HFF-Myc (cell line): ENCODE results near the gene ZNF865.

ENCODE experiments used
- DNase-seq: peaks from one replicate; pipeline ENCODE4 v3.0.0-alpha.2; 2011; ENCODE audit warnings: low read depth; ENCODE audit errors: extremely low read depth
- H3K4me3 ChIP-seq: replicated peaks from 2 replicates; pipeline ENCODE4 v1.5.1; 2011; ENCODE audit warnings: low read depth, mild to moderate bottlenecking, control low read depth, low read length
- TF ChIP-seq, protein P1 (sequence below): IDR thresholded peaks from 2 replicates; pipeline ENCODE4 v1.5.1; 2012; ENCODE audit warnings: mild to moderate bottlenecking, low read depth, low read length, control low read depth; ENCODE audit errors: missing control alignments

The ZNF865 gene

DNA sequence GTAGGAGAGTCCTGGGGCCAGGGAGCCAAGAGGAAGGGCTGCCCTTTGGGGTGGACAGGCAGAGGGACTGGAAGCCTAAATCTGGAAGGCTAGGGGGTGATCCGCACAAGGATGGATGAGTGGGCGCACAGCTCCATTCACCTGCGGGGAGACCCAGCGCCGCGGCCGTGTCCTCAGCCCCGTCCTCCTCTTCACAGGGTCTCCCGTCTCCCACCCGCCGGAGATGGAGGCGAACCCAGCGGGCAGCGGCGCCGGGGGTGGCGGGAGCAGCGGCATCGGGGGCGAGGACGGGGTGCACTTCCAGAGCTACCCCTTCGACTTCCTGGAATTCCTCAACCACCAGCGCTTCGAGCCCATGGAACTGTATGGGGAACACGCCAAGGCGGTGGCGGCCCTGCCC, 7.9 kb downstream of the ZNF865 start:
- no peak overlapping the region for H3K4me3 ChIP-seq

GRCh38 chr19:55613930-55614710, 8.7 kb downstream of the ZNF865 start:
- no peak for DNase-seq
- H3K4me3 ChIP-seq = no peak overlapping the region
- TF ChIP-seq, protein P1, sequence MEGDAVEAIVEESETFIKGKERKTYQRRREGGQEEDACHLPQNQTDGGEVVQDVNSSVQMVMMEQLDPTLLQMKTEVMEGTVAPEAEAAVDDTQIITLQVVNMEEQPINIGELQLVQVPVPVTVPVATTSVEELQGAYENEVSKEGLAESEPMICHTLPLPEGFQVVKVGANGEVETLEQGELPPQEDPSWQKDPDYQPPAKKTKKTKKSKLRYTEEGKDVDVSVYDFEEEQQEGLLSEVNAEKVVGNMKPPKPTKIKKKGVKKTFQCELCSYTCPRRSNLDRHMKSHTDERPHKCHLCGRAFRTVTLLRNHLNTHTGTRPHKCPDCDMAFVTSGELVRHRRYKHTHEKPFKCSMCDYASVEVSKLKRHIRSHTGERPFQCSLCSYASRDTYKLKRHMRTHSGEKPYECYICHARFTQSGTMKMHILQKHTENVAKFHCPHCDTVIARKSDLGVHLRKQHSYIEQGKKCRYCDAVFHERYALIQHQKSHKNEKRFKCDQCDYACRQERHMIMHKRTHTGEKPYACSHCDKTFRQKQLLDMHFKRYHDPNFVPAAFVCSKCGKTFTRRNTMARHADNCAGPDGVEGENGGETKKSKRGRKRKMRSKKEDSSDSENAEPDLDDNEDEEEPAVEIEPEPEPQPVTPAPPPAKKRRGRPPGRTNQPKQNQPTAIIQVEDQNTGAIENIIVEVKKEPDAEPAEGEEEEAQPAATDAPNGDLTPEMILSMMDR = no peak

More for the DNA sequence above, 7.9 kb downstream of the ZNF865 start:
- no peak for DNase-seq
- TF ChIP-seq, protein P1 = no peak

GRCh38 chr19:55614711-55615542, 9.5 kb downstream of the ZNF865 start:
- DNase-seq = no peak
- TF ChIP-seq, protein P1 = no peak
- H3K4me3 ChIP-seq = no peak overlapping the region

DNA sequence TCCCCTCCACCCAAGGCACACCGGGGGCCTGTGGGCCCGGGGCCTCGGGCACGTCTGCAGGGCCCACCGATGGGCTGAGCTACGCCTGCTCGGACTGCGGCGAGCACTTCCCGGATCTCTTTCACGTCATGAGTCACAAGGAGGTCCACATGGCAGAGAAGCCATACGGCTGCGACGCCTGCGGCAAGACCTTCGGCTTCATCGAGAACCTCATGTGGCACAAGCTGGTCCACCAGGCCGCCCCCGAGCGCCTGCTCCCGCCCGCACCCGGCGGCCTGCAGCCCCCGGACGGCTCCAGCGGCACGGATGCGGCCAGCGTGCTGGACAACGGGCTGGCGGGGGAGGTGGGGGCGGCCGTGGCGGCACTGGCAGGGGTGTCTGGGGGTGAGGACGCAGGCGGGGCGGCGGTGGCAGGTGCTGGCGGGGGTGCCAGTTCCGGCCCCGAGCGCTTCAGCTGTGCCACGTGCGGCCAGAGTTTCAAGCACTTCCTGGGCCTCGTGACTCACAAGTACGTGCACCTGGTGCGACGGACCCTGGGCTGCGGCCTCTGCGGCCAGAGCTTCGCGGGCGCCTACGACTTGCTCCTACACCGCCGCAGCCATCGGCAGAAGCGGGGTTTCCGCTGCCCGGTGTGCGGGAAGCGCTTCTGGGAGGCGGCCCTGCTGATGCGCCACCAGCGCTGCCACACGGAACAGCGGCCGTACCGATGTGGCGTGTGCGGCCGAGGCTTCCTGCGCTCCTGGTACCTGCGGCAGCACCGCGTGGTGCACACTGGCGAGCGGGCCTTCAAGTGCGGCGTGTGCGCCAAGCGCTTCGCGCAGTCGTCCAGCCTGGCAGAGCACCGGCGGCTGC, 10.3 kb downstream of the ZNF865 start:
- TF ChIP-seq, protein P1 = no peak
- no peak for DNase-seq

DNA sequence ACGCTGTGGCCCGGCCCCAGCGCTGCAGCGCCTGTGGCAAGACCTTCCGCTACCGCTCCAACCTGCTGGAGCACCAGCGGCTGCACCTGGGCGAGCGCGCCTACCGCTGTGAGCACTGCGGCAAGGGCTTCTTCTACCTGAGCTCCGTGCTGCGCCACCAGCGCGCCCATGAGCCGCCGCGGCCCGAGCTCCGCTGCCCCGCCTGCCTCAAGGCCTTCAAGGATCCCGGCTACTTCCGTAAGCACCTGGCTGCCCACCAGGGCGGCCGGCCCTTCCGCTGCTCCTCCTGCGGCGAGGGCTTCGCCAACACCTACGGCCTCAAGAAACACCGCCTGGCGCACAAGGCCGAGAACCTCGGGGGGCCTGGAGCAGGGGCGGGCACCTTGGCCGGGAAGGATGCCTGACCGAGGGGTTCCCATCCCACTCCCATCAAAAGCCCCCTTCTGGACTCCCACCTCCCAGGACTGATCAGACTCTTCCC, 11.0 kb downstream of the ZNF865 start:
- DNase-seq = no peak
- TF ChIP-seq, protein P1 = no peak
- H3K4me3 ChIP-seq = no peak overlapping the region

More for the DNA sequence above, 10.3 kb downstream of the ZNF865 start:
- H3K4me3 ChIP-seq = no peak overlapping the region

DNA sequence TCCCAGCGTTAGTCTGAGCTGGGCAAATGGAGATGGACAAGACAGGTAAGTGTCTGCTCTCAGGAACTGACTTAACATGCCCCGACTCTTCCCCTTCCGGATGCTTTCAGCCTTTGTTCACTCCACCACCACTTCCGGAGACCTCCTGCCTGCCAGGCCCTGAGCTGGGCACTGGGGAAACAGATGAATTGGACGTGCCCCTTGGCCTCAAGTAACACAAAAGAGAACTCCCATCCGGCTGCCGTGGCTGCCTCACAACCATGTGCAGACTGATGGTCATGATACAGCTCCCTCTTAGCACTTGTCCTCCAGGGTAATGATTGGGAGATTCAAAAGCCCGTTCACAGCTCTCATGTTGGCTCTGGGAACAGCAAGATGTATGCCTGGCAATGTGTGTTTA, 12.0 kb downstream of the ZNF865 start:
- no peak for DNase-seq
- TF ChIP-seq, protein P1 = no peak
- no peak overlapping the region for H3K4me3 ChIP-seq
